ENCODE data around the gene ULK1. TPM values are rescaled to one million over a fixed set of nuclear protein-coding genes. Genes with fewer than 3 reads are reported as not detected.
A peak's percentile ranks its signal among the peaks of the same experiment; 100 is the strongest.

The ULK1 gene
- total and polyA plus RNA-seq, 7 donors: 5.3 to 29.1 (median 16.8) TPM

DNA sequence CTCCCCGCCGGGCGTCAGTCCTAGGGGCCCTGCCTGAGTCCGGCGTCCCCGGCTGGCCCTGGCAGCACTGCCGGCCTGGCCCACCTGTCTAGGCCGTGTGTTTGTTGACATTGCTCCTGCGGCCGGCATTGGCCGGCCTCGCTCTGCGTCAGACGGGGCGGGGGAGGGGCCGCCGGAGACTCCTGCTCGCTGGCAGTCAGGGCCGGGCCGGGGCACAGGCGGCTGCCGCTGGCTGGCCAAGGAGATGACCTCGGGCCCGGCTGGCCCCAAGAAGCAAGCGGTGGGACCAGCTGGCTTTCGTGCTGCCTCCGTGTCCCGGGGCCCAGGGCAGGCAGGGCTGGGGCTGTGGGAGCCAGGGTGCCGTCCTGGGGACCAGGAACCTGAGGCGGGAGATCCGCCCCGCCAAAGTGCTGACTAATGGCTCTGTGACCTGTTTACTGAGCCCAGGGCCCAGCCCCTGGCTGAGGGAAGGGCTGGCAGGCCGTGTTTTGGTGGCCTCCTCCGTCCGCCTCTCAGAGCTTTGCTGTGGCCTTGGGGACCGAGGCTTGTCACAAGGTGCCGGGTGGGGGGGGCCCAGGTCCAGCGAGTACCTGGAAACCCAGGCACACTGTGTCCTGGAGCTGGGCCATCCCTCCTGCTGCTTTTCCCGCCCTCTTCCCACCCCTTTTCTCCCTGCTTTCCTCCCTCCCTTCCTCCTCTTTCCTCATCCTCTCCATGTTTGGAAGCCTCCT is 1.8 kb downstream of the ULK1 start:
- intact Hi-C loops (cut with DNase I): loop anchor here (1.0 to 10.0 kb wide), 4 partner anchors 33 to 429 kb away; partner anchors contain the start of genes EP400, GALNT9 and PUS1
- H3K4me3 ChIP-seq: peak overlapping the region; percentile 54 to 92 (median 85)

DNA sequence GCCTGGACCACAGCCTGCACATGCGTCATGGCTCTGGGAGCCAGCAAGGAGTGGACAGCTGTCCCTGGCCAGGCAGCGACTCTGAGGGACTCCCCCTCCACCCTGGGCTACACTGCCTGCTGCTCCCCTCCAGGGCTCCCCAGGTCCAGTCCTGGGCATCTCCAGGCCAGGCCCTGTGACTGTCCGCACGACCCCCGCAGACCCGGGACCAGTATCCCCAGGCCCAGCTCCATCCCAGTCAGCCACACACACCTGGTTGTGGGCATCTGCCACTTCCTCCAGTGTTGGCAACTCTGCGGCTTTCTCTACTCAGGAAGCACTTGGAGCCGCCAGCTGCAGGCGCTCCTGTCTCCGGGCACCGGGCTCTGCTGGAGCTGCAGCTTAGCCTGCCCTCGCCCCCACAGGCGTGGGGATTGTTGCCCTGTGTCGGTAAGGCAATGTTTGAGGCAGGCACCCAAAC is 2.4 kb downstream of the ULK1 start:
- Histone ChIP-seq H3K4me3 (peak overlapping the region in 3 of 4 donors; percentile 82 to 92 (median 88)), H3K27ac (peak overlapping the region; percentile 86 to 100 (median 96)), H3K9me3 (no peaks in the 10 kb centered on the region), H3K36me3 (peaks cover 0 to 24% (median 3%) of the 10 kb centered on the region in 4 donors), H3K4me1 (peaks cover 0 to 69% (median 49%) of the 10 kb centered on the region in 4 donors), H3K27me3 (no peaks in the 10 kb centered on the region)
- WGBS, 2 donors: 53 to 76% methylated on average over 14 of the region's 14 CpGs
- intact Hi-C loops (cut with DNase I): loop anchor here (1.0 to 10.0 kb wide), 4 partner anchors 32 to 428 kb away; partner anchors contain the start of genes EP400, GALNT9 and PUS1
- TF ChIP-seq, protein P1, sequence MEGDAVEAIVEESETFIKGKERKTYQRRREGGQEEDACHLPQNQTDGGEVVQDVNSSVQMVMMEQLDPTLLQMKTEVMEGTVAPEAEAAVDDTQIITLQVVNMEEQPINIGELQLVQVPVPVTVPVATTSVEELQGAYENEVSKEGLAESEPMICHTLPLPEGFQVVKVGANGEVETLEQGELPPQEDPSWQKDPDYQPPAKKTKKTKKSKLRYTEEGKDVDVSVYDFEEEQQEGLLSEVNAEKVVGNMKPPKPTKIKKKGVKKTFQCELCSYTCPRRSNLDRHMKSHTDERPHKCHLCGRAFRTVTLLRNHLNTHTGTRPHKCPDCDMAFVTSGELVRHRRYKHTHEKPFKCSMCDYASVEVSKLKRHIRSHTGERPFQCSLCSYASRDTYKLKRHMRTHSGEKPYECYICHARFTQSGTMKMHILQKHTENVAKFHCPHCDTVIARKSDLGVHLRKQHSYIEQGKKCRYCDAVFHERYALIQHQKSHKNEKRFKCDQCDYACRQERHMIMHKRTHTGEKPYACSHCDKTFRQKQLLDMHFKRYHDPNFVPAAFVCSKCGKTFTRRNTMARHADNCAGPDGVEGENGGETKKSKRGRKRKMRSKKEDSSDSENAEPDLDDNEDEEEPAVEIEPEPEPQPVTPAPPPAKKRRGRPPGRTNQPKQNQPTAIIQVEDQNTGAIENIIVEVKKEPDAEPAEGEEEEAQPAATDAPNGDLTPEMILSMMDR (IDR thresholded peaks at IDR 0.05): no peak
- TF ChIP-seq POLR2AphosphoS5 (IDR thresholded peaks at IDR 0.05): peak in 1 of 4 donors; percentile 15
- no peak for DNase-seq

More for the DNA sequence above, 1.8 kb downstream of the ULK1 start:
- H3K9me3 ChIP-seq: no peaks in the 10 kb centered on the region
- peaks cover 0 to 24% (median 3%) of the 10 kb centered on the region in 4 donors for H3K36me3 ChIP-seq
- H3K4me1 ChIP-seq: peaks cover 0 to 63% (median 43%) of the 10 kb centered on the region in 4 donors
- H3K27me3 ChIP-seq: no peaks in the 10 kb centered on the region
- DNase-seq: peak; percentile 98
- H3K27ac ChIP-seq: peak overlapping the region; percentile 86 to 100 (median 96)
- WGBS, 2 donors: 1 to 3% methylated on average over 39 of the region's 39 CpGs
- TF ChIP-seq POLR2AphosphoS5 (IDR thresholded peaks at IDR 0.05) (peak; percentile 92 to 97 (median 96)), POLR2A (IDR thresholded peaks at IDR 0.05) (peak; percentile 90 to 93), EP300 (IDR thresholded peaks at IDR 0.05) (peak in 3 of 4 donors; percentile 6 to 88 (median 56))
- TF ChIP-seq, protein P1 (IDR thresholded peaks at IDR 0.05): no peak

DNA sequence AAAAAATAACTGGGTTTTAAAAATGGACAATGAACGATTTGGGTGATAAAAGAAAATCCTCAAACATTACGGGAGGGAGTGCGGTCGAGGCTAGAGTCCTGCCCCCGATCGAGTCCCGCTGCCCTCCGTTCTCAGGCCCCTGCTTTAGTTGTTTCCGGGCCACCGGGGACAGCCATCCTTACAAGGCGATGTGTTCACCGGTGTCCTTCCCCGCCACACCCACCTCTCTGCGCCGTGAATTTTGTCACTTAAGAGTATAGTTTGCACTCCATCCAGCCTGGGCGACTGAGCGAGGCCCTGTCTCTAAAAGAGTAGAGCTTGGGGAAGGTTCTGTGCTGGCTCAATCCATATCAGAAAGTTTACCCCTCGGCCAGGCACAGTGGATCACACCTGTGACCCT is 2.9 kb downstream of the ULK1 start:
- Histone ChIP-seq H3K27ac (peak overlapping the region; percentile 86 to 100 (median 96)), H3K4me1 (peaks cover 0 to 73% (median 53%) of the 10 kb centered on the region in 4 donors), H3K36me3 (peaks cover 0 to 24% (median 3%) of the 10 kb centered on the region in 4 donors), H3K9me3 (no peaks in the 10 kb centered on the region), H3K27me3 (no peaks in the 10 kb centered on the region), H3K4me3 (peak overlapping the region in 1 of 4 donors; percentile 92)
- WGBS, 2 donors: 84 to 93% methylated on average over 18 of the region's 18 CpGs
- TF ChIP-seq POLR2A (IDR thresholded peaks at IDR 0.05) (no peak), EP300 (IDR thresholded peaks at IDR 0.05) (no peak), POLR2AphosphoS5 (IDR thresholded peaks at IDR 0.05) (no peak)
- TF ChIP-seq, protein P1 (IDR thresholded peaks at IDR 0.05): no peak
- intact Hi-C loops (cut with DNase I): loop anchor here (10.0 kb wide), 2 partner anchors 178 to 428 kb away; partner anchors contain the start of gene GALNT9
- DNase-seq: peak; percentile 69

DNA sequence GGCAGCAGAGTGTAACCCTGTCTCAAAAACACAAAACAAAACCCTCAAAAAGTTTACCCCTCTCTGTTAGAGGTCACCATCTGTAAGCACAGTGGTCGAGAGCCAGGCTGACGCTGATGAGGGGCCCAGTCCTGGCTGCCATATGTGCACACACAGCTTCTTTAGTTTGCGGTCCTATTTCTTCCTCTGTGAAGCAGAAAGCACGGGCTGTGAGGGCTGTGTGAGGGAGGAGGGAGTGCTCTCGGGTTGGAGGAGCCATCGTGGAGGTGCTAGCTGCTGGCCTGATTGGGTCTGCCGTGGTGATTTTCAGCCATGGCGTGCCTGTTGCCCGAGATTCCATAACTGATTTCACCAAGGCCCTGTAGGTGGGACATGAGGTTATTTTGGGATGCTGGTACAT is 3.5 kb downstream of the ULK1 start:
- DNase-seq: no peak
- WGBS, 2 donors: 87 to 89% methylated on average over 9 of the region's 9 CpGs
- intact Hi-C loops (cut with DNase I): loop anchor here (10.0 kb wide), 2 partner anchors 177 to 427 kb away; partner anchors contain the start of gene GALNT9
- peaks cover 0 to 24% (median 3%) of the 10 kb centered on the region in 4 donors for H3K36me3 ChIP-seq
- H3K4me1 ChIP-seq: peaks cover 0 to 79% (median 59%) of the 10 kb centered on the region in 4 donors
- no peak for TF ChIP-seq POLR2AphosphoS5 (IDR thresholded peaks at IDR 0.05)
- TF ChIP-seq, protein P1 (IDR thresholded peaks at IDR 0.05): no peak
- no peak for TF ChIP-seq EP300 (IDR thresholded peaks at IDR 0.05)
- TF ChIP-seq POLR2A (IDR thresholded peaks at IDR 0.05): no peak
- H3K9me3 ChIP-seq: no peaks in the 10 kb centered on the region
- H3K4me3 ChIP-seq: no peak overlapping the region
- H3K27ac ChIP-seq: peak overlapping the region; percentile 86 to 100 (median 96)
- no peaks in the 10 kb centered on the region for H3K27me3 ChIP-seq
